DND-41 (cell line): ENCODE results near the gene MYO18B.

Experiments
- ATAC-seq: fragments of 200-7000 bp; cut with Tn5 transposase; 3 replicates; pipeline ENCODE4 v1.9.1; 2021; ENCODE audit warnings: low read depth; ENCODE audit not compliant: insufficient read depth
- DNase-seq: peaks from one replicate; pipeline ENCODE4 v3.0.0-alpha.2; 2020
- H2AFZ ChIP-seq: 2 replicates; pipeline ENCODE4 v1.6.0; 2012; ENCODE audit warnings: low read depth, low read length
- H3K27ac ChIP-seq: 2 replicates; pipeline ENCODE4 v1.5.1; 2012; ENCODE audit warnings: low read length, inconsistent platforms
- H3K27me3 ChIP-seq: fragments of 200-600 bp; sonication (generic); 2 replicates; pipeline ENCODE4 v1.6.0; 2012; ENCODE audit warnings: low read length, mild to moderate bottlenecking, inconsistent platforms; ENCODE audit not compliant: insufficient read depth, poor library complexity
- H3K36me3 ChIP-seq: 2 replicates; pipeline ENCODE4 v1.5.1; 2012; ENCODE audit warnings: low read length, inconsistent platforms; ENCODE audit not compliant: insufficient read depth
- H3K4me1 ChIP-seq: 2 replicates; pipeline ENCODE4 v1.5.1; 2012; ENCODE audit warnings: mild to moderate bottlenecking, low read length; ENCODE audit not compliant: insufficient read depth
- H3K4me2 ChIP-seq: 2 replicates; pipeline ENCODE4 v1.6.0; 2012; ENCODE audit warnings: mild to moderate bottlenecking, moderate library complexity, low read length, inconsistent platforms; ENCODE audit not compliant: insufficient read depth
- H3K4me3 ChIP-seq, 2 experiments: fragments of 200-600 bp in 1 of 2; shearing (Covaris generic) in 1 of 2; 2 replicates each; pipeline ENCODE4 v1.5.1; 2012 to 2016; ENCODE audit warnings: inconsistent platforms in 2 of 2, low read length in 2 of 2, mild to moderate bottlenecking in 2 of 2, low read depth in 1 of 2, moderate library complexity in 1 of 2
- H3K79me2 ChIP-seq: 2 replicates; pipeline ENCODE4 v1.6.0; 2012; ENCODE audit warnings: low read length, inconsistent platforms; ENCODE audit not compliant: insufficient read depth
- H3K9ac ChIP-seq: 2 replicates; pipeline ENCODE4 v1.6.0; 2012; ENCODE audit warnings: low read depth, mild to moderate bottlenecking, inconsistent platforms, low read length, moderate library complexity
- H3K9me3 ChIP-seq: 2 replicates; pipeline ENCODE4 v1.5.1; 2012; ENCODE audit warnings: low read length, moderate library complexity, mild to moderate bottlenecking, inconsistent platforms; ENCODE audit not compliant: insufficient read depth, severe bottlenecking
- H4K20me1 ChIP-seq: 2 replicates; pipeline ENCODE4 v1.6.0; 2012; ENCODE audit warnings: low read length; ENCODE audit not compliant: insufficient read depth
- EZH2 ChIP-seq: IDR thresholded peaks from 3 replicates; pipeline ENCODE4 v1.6.1; 2012; ENCODE audit warnings: borderline replicate concordance, low read depth, mild to moderate bottlenecking, moderate library complexity, low read length, inconsistent platforms; ENCODE audit not compliant: severe bottlenecking
- TF ChIP-seq, protein P1 (sequence below): IDR thresholded peaks from 2 replicates; pipeline ENCODE4 v1.5.1; 2012; ENCODE audit warnings: borderline replicate concordance, low read length, moderate library complexity, mild to moderate bottlenecking; ENCODE audit not compliant: poor library complexity, severe bottlenecking; ENCODE audit errors: extremely low read depth

MYO18B gene

DNA sequence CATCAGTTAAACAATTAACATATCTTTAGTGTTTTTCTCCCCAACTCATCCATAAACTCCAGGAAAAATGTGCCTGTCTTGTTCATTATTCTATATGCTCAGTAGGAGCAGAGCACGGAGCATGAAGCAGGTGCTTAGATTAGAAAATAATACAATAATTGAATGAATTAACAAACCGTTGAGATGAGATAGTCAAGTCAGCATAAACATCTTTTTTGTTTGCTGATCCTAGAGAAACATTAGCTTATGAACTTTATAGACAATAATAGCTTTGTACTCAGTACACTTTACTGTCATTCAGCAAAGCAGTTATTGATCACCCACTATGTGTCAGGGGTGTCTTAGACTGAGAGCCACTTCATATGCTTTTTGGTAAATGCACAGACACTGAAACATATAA is 322.1 kb downstream of the MYO18B start:
- Histone ChIP-seq H3K4me2 (no peak overlapping the region), H3K27ac (no peak overlapping the region), H4K20me1 (no peaks in the 10 kb centered on the region), H3K4me3 (no peak overlapping the region), H3K79me2 (no peaks in the 10 kb centered on the region), H3K36me3 (no peaks in the 10 kb centered on the region), H3K9ac (no peak overlapping the region), H3K4me1 (no peaks in the 10 kb centered on the region), H3K9me3 (no peaks in the 10 kb centered on the region), H2AFZ (no peak overlapping the region), H3K27me3 (peaks cover 32% of the 10 kb centered on the region)
- TF ChIP-seq EZH2, result no peak
- TF ChIP-seq, protein P1, sequence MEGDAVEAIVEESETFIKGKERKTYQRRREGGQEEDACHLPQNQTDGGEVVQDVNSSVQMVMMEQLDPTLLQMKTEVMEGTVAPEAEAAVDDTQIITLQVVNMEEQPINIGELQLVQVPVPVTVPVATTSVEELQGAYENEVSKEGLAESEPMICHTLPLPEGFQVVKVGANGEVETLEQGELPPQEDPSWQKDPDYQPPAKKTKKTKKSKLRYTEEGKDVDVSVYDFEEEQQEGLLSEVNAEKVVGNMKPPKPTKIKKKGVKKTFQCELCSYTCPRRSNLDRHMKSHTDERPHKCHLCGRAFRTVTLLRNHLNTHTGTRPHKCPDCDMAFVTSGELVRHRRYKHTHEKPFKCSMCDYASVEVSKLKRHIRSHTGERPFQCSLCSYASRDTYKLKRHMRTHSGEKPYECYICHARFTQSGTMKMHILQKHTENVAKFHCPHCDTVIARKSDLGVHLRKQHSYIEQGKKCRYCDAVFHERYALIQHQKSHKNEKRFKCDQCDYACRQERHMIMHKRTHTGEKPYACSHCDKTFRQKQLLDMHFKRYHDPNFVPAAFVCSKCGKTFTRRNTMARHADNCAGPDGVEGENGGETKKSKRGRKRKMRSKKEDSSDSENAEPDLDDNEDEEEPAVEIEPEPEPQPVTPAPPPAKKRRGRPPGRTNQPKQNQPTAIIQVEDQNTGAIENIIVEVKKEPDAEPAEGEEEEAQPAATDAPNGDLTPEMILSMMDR, result no peak
- DNase-seq (no peak), ATAC-seq (no peak)

DNA sequence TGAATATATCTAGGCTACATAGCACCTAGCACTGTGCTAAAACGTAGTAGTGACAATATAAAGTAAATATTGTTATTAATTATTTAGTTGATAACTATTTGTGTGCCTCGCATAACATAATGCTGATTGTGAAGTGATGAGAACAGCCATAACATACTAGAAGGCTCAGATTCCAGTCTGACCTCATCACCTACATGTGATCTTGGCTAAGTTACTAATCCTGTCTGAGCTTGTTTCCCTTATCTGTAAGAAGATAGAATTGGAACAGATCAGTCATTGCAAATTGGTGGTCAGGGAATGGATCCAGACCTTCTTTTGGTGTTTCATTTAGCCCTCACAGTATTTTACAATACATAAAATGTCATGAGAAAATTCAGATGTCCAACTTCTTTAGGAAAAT is 323.9 kb downstream of the MYO18B start:
- H3K79me2 ChIP-seq, result no peaks in the 10 kb centered on the region
- H3K4me1 ChIP-seq, result no peaks in the 10 kb centered on the region
- no peak overlapping the region for H3K9ac ChIP-seq
- peaks cover 39% of the 10 kb centered on the region for H3K27me3 ChIP-seq
- H3K9me3 ChIP-seq, result no peaks in the 10 kb centered on the region
- H3K4me3 ChIP-seq, result no peak overlapping the region
- no peaks in the 10 kb centered on the region for H3K36me3 ChIP-seq
- no peaks in the 10 kb centered on the region for H4K20me1 ChIP-seq
- no peak overlapping the region for H3K27ac ChIP-seq
- TF ChIP-seq EZH2, result no peak
- TF ChIP-seq, protein P1, result no peak
- H3K4me2 ChIP-seq, result no peak overlapping the region
- ATAC-seq (no peak), DNase-seq (no peak)
- H2AFZ ChIP-seq, result no peak overlapping the region

DNA sequence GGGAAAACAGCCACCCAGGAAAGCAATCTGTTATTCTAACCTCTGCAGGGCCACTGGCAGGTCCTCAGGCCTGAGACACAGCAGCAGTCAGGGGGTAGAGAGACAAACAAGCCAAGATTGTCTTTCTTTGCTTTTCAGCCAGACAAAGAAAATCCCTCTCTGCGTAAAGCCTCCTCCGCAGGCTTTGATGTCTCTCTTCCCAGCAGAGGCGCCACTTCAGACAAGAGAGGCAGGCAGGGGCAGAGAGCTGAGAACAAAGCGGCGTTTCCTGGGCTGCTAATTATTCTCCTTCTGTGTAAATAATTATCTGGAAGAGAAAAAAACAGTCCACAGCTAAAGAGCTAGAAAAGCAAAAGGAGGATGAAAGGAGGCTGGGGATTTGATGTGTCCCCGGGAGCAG is 324.5 kb downstream of the MYO18B start:
- H4K20me1 ChIP-seq, result no peaks in the 10 kb centered on the region
- no peaks in the 10 kb centered on the region for H3K79me2 ChIP-seq
- DNase-seq, result no peak
- no peak for ATAC-seq
- H3K27ac ChIP-seq, result no peak overlapping the region
- H3K9ac ChIP-seq, result no peak overlapping the region
- no peak overlapping the region for H3K4me2 ChIP-seq
- H3K4me3 ChIP-seq, result no peak overlapping the region
- no peak overlapping the region for H2AFZ ChIP-seq
- H3K27me3 ChIP-seq, result peaks cover 35% of the 10 kb centered on the region
- no peaks in the 10 kb centered on the region for H3K36me3 ChIP-seq
- H3K9me3 ChIP-seq, result no peaks in the 10 kb centered on the region
- no peaks in the 10 kb centered on the region for H3K4me1 ChIP-seq
- TF ChIP-seq, protein P1, result no peak
- no peak for TF ChIP-seq EZH2

DNA sequence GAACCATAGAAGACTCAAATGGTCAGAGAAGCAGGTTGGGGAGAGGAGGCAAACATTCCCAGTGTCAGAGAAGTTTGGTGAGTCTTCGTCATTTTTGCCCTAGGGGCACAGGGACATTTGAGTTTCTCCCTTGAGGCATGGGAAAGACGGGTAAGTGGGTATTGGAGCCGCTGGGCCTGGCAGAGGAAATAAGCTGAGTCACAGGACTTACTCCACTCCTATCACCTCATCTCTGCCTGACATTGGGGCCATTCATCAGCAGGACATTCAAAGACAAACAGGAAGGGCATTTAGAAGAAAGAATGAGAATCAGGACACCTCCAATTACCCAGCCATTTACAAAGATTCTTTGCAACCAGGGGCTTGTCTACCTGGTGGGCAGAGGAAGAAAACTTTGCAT is 326.6 kb downstream of the MYO18B start:
- no peaks in the 10 kb centered on the region for H3K4me1 ChIP-seq
- no peaks in the 10 kb centered on the region for H3K9me3 ChIP-seq
- no peak overlapping the region for H3K27ac ChIP-seq
- no peaks in the 10 kb centered on the region for H4K20me1 ChIP-seq
- peaks cover 24% of the 10 kb centered on the region for H3K27me3 ChIP-seq
- TF ChIP-seq, protein P1, result no peak
- no peak for TF ChIP-seq EZH2
- DNase-seq, result no peak
- no peak overlapping the region for H2AFZ ChIP-seq
- no peak overlapping the region for H3K4me2 ChIP-seq
- no peak for ATAC-seq
- H3K4me3 ChIP-seq, result no peak overlapping the region
- no peaks in the 10 kb centered on the region for H3K36me3 ChIP-seq
- no peak overlapping the region for H3K9ac ChIP-seq
- no peaks in the 10 kb centered on the region for H3K79me2 ChIP-seq
